Mesendoderm (in vitro differentiated cells): ENCODE data around the gene RFC2.
A peak's percentile ranks its signal among the peaks of the same experiment; 100 is the strongest.

Experiments
- DNase-seq: peaks from one replicate; pipeline ENCODE4 v3.0.0; 2013
- H2AK5ac ChIP-seq: 2 replicates; pipeline ENCODE4 v1.6.1; 2013; ENCODE audit warnings: low read length, inconsistent platforms
- H2BK120ac ChIP-seq: 2 replicates; pipeline ENCODE4 v1.6.1; 2013; ENCODE audit warnings: low read depth, mild to moderate bottlenecking, low read length, moderate library complexity, mixed read lengths
- H2BK15ac ChIP-seq: replicated peaks from 2 replicates; pipeline ENCODE4 v1.6.1; 2013; ENCODE audit warnings: low read depth, mild to moderate bottlenecking, moderate library complexity
- H2BK5ac ChIP-seq: 2 replicates; pipeline ENCODE4 v1.6.1; 2013; ENCODE audit warnings: low read length, inconsistent platforms
- H3K18ac ChIP-seq: 2 replicates; pipeline ENCODE4 v1.6.1; 2013; ENCODE audit warnings: mild to moderate bottlenecking, low read length, mixed read lengths
- H3K23ac ChIP-seq: one replicate; pipeline ENCODE4 v1.6.1; 2013; ENCODE audit warnings: low read length
- H3K27ac ChIP-seq: 2 replicates; pipeline ENCODE4 v1.5.1; 2013; ENCODE audit warnings: low read depth, mild to moderate bottlenecking, inconsistent platforms, low read length, moderate library complexity
- H3K27me3 ChIP-seq: 2 replicates; pipeline ENCODE4 v1.6.1; 2013; ENCODE audit warnings: low read length, control low read depth, mild to moderate bottlenecking, inconsistent platforms; ENCODE audit not compliant: insufficient read depth, poor library complexity
- H3K36me3 ChIP-seq: 2 replicates; pipeline ENCODE4 v1.6.1; 2013; ENCODE audit warnings: low read length, inconsistent platforms; ENCODE audit not compliant: control insufficient read depth, insufficient read depth
- H3K4ac ChIP-seq: one replicate; pipeline ENCODE4 v1.6.1; 2013; ENCODE audit warnings: low read depth, mild to moderate bottlenecking, low read length, moderate library complexity
- H3K4me1 ChIP-seq: 2 replicates; pipeline ENCODE4 v1.6.1; 2013; ENCODE audit warnings: low read depth, low read length, inconsistent platforms; ENCODE audit not compliant: control insufficient read depth
- H3K4me2 ChIP-seq: 2 replicates; pipeline ENCODE4 v1.6.1; 2013; ENCODE audit warnings: low read length
- H3K4me3 ChIP-seq: 2 replicates; pipeline ENCODE4 v1.5.1; 2013; ENCODE audit warnings: mild to moderate bottlenecking, low read length
- H3K56ac ChIP-seq: one replicate; pipeline ENCODE4 v1.6.1; 2013; ENCODE audit warnings: low read length
- H3K79me1 ChIP-seq: 2 replicates; pipeline ENCODE4 v1.6.1; 2013; ENCODE audit warnings: low read length, inconsistent platforms
- H3K79me2 ChIP-seq: 2 replicates; pipeline ENCODE4 v1.6.1; 2013; ENCODE audit warnings: mild to moderate bottlenecking, low read length; ENCODE audit not compliant: control insufficient read depth, insufficient read depth
- H3K9ac ChIP-seq: 2 replicates; pipeline ENCODE4 v1.6.1; 2013; ENCODE audit warnings: low read length, inconsistent platforms
- H4K5ac ChIP-seq: one replicate; pipeline ENCODE4 v1.6.1; 2013; ENCODE audit warnings: low read length
- H4K8ac ChIP-seq: one replicate; pipeline ENCODE4 v1.6.1; 2013; ENCODE audit warnings: low read depth, mild to moderate bottlenecking, control low read depth, low read length, moderate library complexity
- WGBS: extraction: QIAGEN DNeasy Blood & Tissue Kit; methylation state at CpG from one replicate; pipeline ENCODE4 v1.1.7; 2013; ENCODE audit warnings: low lambda C conversion rate, missing lambda C conversion rate; ENCODE audit not compliant: insufficient coverage; ENCODE audit errors: extremely low coverage; 5-methylcytosine and 5-hydroxymethylcytosine counted together

RFC2 gene

GRCh38 chr7:74286131-74286530 lies 31.9 kb upstream of the RFC2 start:
- no CpG with 5 or more reads among the region's 11 CpGs for WGBS
- Histone ChIP-seq H3K27ac (no peak overlapping the region), H3K56ac (no peak overlapping the region)

DNA sequence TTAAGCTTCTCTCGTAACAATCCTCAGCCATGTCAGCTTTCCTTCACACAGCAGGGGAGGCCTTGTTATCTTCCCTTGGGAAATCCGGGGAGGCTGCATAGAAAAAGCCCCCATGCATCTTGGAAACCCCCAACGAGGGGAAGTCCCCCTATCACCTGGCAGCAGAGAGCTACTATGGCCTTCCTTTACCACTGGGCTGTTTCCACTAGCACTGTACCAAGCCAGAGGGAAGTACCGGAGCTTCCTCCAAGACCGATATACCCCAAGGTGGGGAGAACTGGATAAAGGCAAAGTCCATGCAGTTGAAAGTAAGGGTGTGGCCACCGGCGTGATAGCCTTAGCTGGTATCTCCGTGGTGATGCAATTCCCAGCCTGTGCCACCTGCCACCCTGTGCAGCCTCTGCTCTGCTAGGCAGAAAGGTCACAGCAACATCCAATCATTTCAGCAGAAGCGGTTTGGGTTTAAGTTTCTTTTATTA lies 30.6 kb upstream of the RFC2 start:
- H2AK5ac ChIP-seq = no peak overlapping the region
- no peak overlapping the region for H3K4me2 ChIP-seq
- no peak overlapping the region for H3K9ac ChIP-seq
- H3K79me2 ChIP-seq = peaks cover under 1% of the 10 kb centered on the region
- no CpG with 5 or more reads among the region's 9 CpGs for WGBS
- no peak overlapping the region for H2BK5ac ChIP-seq
- no peaks in the 10 kb centered on the region for H3K27me3 ChIP-seq
- H3K56ac ChIP-seq = no peak overlapping the region
- no peak overlapping the region for H4K8ac ChIP-seq
- H2BK120ac ChIP-seq = no peak overlapping the region
- no peak overlapping the region for H3K4ac ChIP-seq
- no peak overlapping the region for H3K4me3 ChIP-seq
- no peak overlapping the region for H2BK15ac ChIP-seq
- H3K79me1 ChIP-seq = no peaks in the 10 kb centered on the region
- no peaks in the 10 kb centered on the region for H3K36me3 ChIP-seq
- H3K4me1 ChIP-seq = peaks cover 10% of the 10 kb centered on the region
- H4K5ac ChIP-seq = no peak overlapping the region
- peak; percentile 81 for DNase-seq
- H3K27ac ChIP-seq = no peak overlapping the region
- no peak overlapping the region for H3K18ac ChIP-seq
- no peak overlapping the region for H3K23ac ChIP-seq

More at GRCh38 chr7:74286131-74286530, 31.9 kb upstream of the RFC2 start:
- Histone ChIP-seq H3K18ac (no peak overlapping the region), H3K36me3 (no peaks in the 10 kb centered on the region), H2AK5ac (no peak overlapping the region), H3K79me1 (peaks cover 6% of the 10 kb centered on the region), H3K4me3 (no peak overlapping the region), H4K8ac (no peak overlapping the region), H3K4me1 (peaks cover 7% of the 10 kb centered on the region), H3K23ac (no peak overlapping the region), H3K27me3 (no peaks in the 10 kb centered on the region), H2BK120ac (no peak overlapping the region), H3K4me2 (no peak overlapping the region), H4K5ac (no peak overlapping the region), H3K9ac (no peak overlapping the region), H2BK5ac (no peak overlapping the region), H3K79me2 (peaks cover 13% of the 10 kb centered on the region), H3K4ac (no peak overlapping the region), H2BK15ac (no peak overlapping the region)
- DNase-seq = no peak

- Histone ChIP-seq H4K8ac (no peak overlapping the region), H3K23ac (no peak overlapping the region), H3K36me3 (no peaks in the 10 kb centered on the region), H2BK15ac (no peak overlapping the region), H3K56ac (no peak overlapping the region), H3K4me3 (no peak overlapping the region), H3K79me1 (no peaks in the 10 kb centered on the region), H3K79me2 (no peaks in the 10 kb centered on the region), H2BK120ac (no peak overlapping the region), H3K18ac (peak overlapping the region; percentile 76), H3K4me1 (peaks cover 14% of the 10 kb centered on the region), H3K4me2 (no peak overlapping the region), H3K4ac (peak overlapping the region; percentile 20), H2BK5ac (no peak overlapping the region), H3K27me3 (no peaks in the 10 kb centered on the region), H3K27ac (no peak overlapping the region), H3K9ac (no peak overlapping the region), H2AK5ac (no peak overlapping the region), H4K5ac (no peak overlapping the region)
- DNase-seq = no peak
- WGBS = no CpG with 5 or more reads among the region's 9 CpGs
These were observed 29.8 kb upstream of the RFC2 start for GRCh38 chr7:74283858-74284447.

- Histone ChIP-seq H3K79me2 (no peaks in the 10 kb centered on the region), H3K18ac (peak overlapping the region; percentile 6), H3K4ac (no peak overlapping the region), H3K9ac (no peak overlapping the region), H3K56ac (no peak overlapping the region), H4K8ac (no peak overlapping the region), H3K79me1 (no peaks in the 10 kb centered on the region), H3K4me3 (no peak overlapping the region), H3K27ac (no peak overlapping the region), H2BK120ac (no peak overlapping the region), H3K4me1 (peaks cover 8% of the 10 kb centered on the region), H3K4me2 (no peak overlapping the region), H4K5ac (no peak overlapping the region), H2AK5ac (no peak overlapping the region), H3K36me3 (no peaks in the 10 kb centered on the region), H2BK15ac (no peak overlapping the region), H3K27me3 (no peaks in the 10 kb centered on the region), H3K23ac (no peak overlapping the region), H2BK5ac (no peak overlapping the region)
- no CpG with 5 or more reads among the region's 14 CpGs for WGBS
- peak; percentile 88 for DNase-seq
These were observed 28.7 kb upstream of the RFC2 start for GRCh38 chr7:74282748-74283459.

- Histone ChIP-seq H3K79me1 (no peaks in the 10 kb centered on the region), H4K5ac (no peak overlapping the region), H3K56ac (peak overlapping the region; percentile 60), H4K8ac (no peak overlapping the region), H3K27me3 (no peaks in the 10 kb centered on the region), H3K27ac (no peak overlapping the region), H2BK120ac (no peak overlapping the region), H3K23ac (no peak overlapping the region), H2BK15ac (no peak overlapping the region), H3K4me3 (no peak overlapping the region), H3K4me2 (no peak overlapping the region), H2AK5ac (peak overlapping the region; percentile 22), H3K9ac (no peak overlapping the region), H3K4me1 (peaks cover 8% of the 10 kb centered on the region), H3K4ac (no peak overlapping the region), H3K79me2 (no peaks in the 10 kb centered on the region), H3K36me3 (no peaks in the 10 kb centered on the region), H2BK5ac (peak overlapping the region; percentile 59), H3K18ac (no peak overlapping the region)
- no peak for DNase-seq
- no CpG with 5 or more reads among the region's 8 CpGs for WGBS
These were observed 26.8 kb upstream of the RFC2 start for GRCh38 chr7:74280985-74281384.
